GM21528 (cell line): ENCODE results near the gene UGCG.
A peak's percentile ranks its signal among the peaks of the same experiment; 100 is the strongest.

Source experiments
- ATAC-seq: cut with Tn5 transposase; IDR thresholded peaks from one replicate; pipeline ENCODE4 v1.9.1; 2021; ENCODE audit warnings: mild to moderate bottlenecking, moderate library complexity; ENCODE audit not compliant: unreplicated experiment, low FRiP score

The UGCG gene

DNA sequence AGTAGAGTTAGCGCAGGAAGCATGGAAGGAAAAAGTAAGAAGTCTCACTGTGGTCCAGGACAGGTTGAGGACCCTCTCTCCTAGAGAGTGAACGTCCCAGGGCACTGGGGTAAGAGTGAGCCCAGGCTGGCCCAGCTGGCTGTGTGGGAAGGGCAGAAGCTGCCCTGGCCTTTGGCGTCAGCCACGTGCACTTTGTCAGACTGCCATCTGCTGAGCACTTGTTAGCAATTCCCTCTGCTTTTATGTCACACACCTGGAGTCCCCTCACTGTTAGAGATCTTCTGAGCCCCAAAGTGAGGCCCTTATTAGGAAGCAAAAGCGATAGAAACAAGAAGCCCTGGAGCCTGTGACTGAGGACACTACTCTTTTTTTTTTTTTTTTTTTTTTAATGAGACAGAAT is 79.1 kb downstream of the UGCG start:
- ATAC-seq = no peak

- no peak for ATAC-seq
Observed at GRCh38 chr9:111978616-111979015, 82.0 kb downstream of the UGCG start.

- no peak for ATAC-seq
Observed at GRCh38 chr9:111979561-111979960, 82.9 kb downstream of the UGCG start.

- no peak for ATAC-seq
Observed at GRCh38 chr9:111980398-111980797, 83.8 kb downstream of the UGCG start.

DNA sequence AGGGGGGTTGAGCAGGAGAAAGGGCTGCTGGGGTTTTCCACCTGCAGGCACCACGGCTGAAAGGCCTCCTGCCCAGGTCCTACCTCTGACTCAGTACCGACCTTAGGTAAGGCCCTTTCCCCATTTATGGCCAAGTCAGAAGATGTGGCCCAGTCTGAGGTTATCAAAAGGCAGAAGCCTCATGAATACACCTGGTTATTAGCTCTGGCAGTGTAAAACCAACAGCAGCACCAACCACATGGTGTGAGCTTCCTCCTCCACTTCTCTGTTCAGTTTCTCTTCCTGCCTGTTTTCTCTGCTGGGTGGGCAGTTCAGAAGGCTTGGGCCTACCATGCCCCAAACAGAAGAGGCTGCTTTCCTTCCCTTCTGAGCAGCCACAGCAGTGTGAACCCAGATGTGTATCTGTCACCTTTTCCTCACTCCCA is 86.9 kb downstream of the UGCG start:
- ATAC-seq = peak; percentile 58

DNA sequence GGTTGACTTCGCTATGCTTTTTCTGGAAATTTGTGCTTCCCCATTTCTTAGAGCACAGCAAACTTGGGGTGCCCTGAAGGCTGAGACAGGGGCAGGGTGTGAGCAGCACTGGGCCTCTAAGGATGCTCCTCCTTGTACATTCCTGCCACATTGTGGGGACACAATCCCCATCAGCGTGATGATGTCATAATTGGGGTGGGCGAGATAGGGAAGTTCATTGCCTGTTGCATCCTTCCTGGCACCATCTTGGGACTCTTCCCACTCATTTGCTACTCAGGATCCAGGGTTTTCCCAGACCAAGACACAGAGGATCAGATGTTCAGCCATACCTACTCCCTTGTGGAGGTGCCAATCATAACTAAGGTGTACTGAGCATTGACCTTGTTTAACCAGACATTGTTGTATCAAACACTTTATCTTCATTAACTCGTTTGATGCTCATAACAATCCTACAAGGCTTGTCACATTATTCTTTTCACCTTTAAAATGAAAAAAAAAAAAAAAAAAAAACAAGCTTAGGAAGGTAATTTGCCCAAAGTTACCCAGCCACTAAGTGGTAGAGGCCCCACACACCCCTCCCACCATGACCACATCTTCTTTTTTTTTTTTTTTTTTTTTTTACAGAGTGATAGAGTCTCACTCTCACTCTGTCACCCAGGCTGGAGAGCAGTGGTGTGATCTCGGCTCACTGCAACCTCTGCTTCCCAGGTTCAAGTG is 87.6 kb downstream of the UGCG start:
- no peak for ATAC-seq
